ENCODE measurements around the gene CLEC1B.
A peak's percentile ranks its signal among the peaks of the same experiment; 100 is the strongest.
"Not testable (repeated sequence)": the region's sequence is repeated elsewhere in the genome, so short reads cannot be mapped to it uniquely, and the experiment has no call there.

The CLEC1B gene

GRCh38 chr12:9960590-9960989, 38.3 kb downstream of the CLEC1B start:
- no peak for DNase-seq (ENCODE audit: low read depth)
- TF ChIP-seq, protein P1, sequence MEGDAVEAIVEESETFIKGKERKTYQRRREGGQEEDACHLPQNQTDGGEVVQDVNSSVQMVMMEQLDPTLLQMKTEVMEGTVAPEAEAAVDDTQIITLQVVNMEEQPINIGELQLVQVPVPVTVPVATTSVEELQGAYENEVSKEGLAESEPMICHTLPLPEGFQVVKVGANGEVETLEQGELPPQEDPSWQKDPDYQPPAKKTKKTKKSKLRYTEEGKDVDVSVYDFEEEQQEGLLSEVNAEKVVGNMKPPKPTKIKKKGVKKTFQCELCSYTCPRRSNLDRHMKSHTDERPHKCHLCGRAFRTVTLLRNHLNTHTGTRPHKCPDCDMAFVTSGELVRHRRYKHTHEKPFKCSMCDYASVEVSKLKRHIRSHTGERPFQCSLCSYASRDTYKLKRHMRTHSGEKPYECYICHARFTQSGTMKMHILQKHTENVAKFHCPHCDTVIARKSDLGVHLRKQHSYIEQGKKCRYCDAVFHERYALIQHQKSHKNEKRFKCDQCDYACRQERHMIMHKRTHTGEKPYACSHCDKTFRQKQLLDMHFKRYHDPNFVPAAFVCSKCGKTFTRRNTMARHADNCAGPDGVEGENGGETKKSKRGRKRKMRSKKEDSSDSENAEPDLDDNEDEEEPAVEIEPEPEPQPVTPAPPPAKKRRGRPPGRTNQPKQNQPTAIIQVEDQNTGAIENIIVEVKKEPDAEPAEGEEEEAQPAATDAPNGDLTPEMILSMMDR (IDR thresholded peaks at IDR 0.05; ENCODE audit: insufficient read depth, low read depth, low read length, missing control alignments): no peak
- no peak overlapping the region for H3K4me3 ChIP-seq (ENCODE audit: low read depth, low read length)

- H3K4me3 ChIP-seq (ENCODE audit: low read depth, low read length): no peak overlapping the region
- no peak for DNase-seq (ENCODE audit: low read depth)
- TF ChIP-seq, protein P1 (IDR thresholded peaks at IDR 0.05; ENCODE audit: insufficient read depth, low read depth, low read length, missing control alignments): no peak
Observed at GRCh38 chr12:9957834-9958233, 41.1 kb downstream of the CLEC1B start.

DNA sequence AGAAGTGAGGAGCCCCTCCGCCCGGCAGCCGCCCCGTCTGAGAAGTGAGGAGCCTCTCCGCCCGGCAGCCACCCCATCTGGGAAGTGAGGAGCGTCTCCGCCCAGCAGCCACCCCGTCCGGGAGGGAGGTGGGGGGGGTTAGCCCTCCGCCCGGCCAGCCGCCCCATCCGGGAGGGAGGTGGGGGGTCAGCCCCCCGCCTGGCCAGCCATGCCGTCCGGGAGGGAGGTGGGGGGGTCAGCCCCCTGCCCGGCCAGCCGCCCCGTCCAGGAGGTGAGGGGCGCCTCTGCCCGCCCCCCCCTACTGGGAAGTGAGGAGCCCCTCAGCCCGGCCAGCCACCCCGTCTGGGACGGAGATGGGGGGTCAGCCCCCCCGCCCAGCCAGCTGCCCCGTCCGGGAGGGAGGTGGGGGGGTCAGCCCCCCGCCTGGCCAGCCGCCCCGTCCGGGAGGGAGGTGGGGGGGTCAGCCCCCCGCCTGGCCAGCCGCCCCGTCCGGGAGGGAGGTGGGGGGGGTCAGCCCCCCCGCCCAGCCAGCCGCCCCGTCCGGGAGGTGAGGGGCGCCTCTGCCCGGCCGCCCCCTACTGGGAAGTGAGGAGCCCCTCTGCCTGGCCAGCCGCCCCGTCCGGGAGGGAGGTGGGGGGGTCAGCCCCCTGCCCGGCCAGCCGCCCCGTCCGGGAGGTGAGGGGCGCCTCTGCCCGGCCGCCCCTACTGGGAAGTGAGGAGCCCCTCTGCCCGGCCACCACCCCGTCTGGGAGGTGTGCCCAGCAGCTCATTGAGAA, 45.8 kb downstream of the CLEC1B start:
- H3K4me3 ChIP-seq (ENCODE audit: low read depth, low read length); DNase-seq (ENCODE audit: low read depth): not testable (repeated sequence)

GRCh38 chr12:9951026-9951675, 47.8 kb downstream of the CLEC1B start:
- DNase-seq (ENCODE audit: low read depth): peak; percentile 41
- no peak overlapping the region for H3K4me3 ChIP-seq (ENCODE audit: low read depth, low read length)
- TF ChIP-seq, protein P1 (IDR thresholded peaks at IDR 0.05; ENCODE audit: insufficient read depth, low read depth, low read length, missing control alignments): no peak

DNA sequence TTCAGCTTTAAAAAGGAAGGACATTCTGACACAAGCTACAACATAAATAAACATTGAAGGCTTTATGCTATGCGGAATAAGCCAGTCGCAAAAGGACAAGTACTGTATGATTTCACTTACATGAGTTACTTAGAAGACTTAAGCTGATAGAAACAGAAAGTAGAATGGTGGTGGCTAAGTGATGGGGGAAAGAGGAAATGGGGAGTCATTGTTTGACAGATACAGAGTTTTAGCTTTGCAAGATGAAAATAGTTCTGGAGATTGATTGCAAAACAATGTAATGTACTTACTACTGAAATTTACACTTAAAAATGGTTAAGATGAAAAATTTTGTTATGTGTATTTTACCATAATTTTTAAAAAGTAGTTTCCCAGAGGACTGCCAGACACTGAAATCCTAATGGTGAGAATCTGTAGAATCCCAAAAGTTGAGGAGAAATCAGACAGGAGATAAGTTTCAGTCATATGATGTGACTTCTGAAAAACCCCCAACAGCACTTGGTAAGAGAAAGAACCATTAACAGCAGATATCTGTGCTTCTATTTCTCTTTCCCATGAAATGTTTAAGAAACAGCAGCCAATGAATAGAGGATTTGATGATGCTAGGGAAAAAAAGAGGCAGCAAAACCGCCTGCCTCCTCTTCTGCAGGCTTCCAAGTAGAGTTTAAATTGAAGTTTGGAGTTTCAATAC, 50.2 kb downstream of the CLEC1B start:
- H3K4me3 ChIP-seq (ENCODE audit: low read depth, low read length): 0 out of 2 replicates have a peak overlapping the region, but pooled peaks have one; percentile 16
- peak; percentile 87 for DNase-seq (ENCODE audit: low read depth)
- TF ChIP-seq, protein P1 (IDR thresholded peaks at IDR 0.05; ENCODE audit: insufficient read depth, low read depth, low read length, missing control alignments): no peak

DNA sequence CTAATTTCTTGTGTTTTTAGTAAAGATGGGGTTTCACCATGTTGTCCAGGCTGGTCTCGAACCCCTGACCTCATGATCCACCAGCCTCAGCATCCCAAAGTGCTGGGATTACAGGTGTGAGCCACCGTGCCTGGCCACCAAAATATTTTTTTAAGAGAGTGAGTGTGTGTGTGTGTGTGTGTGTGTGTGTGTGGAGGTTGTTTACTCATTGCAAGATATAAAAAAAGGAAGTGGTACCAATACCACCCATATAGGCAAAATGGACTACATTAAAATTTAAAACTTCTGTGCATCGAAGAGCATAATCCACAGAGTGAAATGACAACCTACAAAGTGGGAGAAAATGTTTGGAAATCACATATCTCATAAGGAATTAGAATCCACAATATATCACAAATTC, 51.2 kb downstream of the CLEC1B start:
- H3K4me3 ChIP-seq (ENCODE audit: low read depth, low read length): no peak overlapping the region
- peak; percentile 30 for DNase-seq (ENCODE audit: low read depth)
- TF ChIP-seq, protein P1 (IDR thresholded peaks at IDR 0.05; ENCODE audit: insufficient read depth, low read depth, low read length, missing control alignments): no peak

GRCh38 chr12:9944391-9944790, 54.5 kb downstream of the CLEC1B start:
- no peak for DNase-seq (ENCODE audit: low read depth)
- no peak overlapping the region for H3K4me3 ChIP-seq (ENCODE audit: low read depth, low read length)
- TF ChIP-seq, protein P1 (IDR thresholded peaks at IDR 0.05; ENCODE audit: insufficient read depth, low read depth, low read length, missing control alignments): no peak

Data from GM12865 (cell line).